Fibroblast of villous mesenchyme (primary cell): ENCODE data around the gene PYY. TPM values are rescaled to one million over a fixed set of nuclear protein-coding genes. Genes with fewer than 3 reads are reported as not detected.
"Not testable (repeated sequence)": the region's sequence is repeated elsewhere in the genome, so short reads cannot be mapped to it uniquely, and the experiment has no call there.

Experiments used
- DNase-seq: peaks from one replicate; pipeline ENCODE4 v3.0.0-alpha.2; 2010; ENCODE audit warnings: low read depth
- H3K4me3 ChIP-seq: 2 replicates; pipeline ENCODE4 v1.5.1; 2011; ENCODE audit warnings: low read depth, mild to moderate bottlenecking, low read length
- CTCF ChIP-seq: IDR thresholded peaks from 2 replicates; pipeline ENCODE4 v1.5.1; 2012; ENCODE audit warnings: low read depth, mild to moderate bottlenecking, low read length; ENCODE audit not compliant: insufficient read depth
- total RNA-seq: library from RNA; depleted of rRNA; stranded (reverse); fragments of >200 nt; gene quantifications from 2 replicates; pipeline ENCODE4 v1.2.3, GENCODE V29; 2012

The PYY gene
- total RNA-seq, 1 donor, result not detected

- no peak overlapping the region for H3K4me3 ChIP-seq
- no peak for DNase-seq
- TF ChIP-seq CTCF, result no peak
Measured at GRCh38 chr17:43979011-43979410, 25.3 kb upstream of the PYY start.

GRCh38 chr17:43978078-43978477 is 24.3 kb upstream of the PYY start:
- no peak for TF ChIP-seq CTCF
- no peak for DNase-seq
- H3K4me3 ChIP-seq, result no peak overlapping the region

- no peak overlapping the region for H3K4me3 ChIP-seq
- TF ChIP-seq CTCF, result no peak
- DNase-seq, result no peak
Measured at GRCh38 chr17:43976963-43977837, 23.5 kb upstream of the PYY start.

- no peak for DNase-seq
- TF ChIP-seq CTCF, result no peak
- H3K4me3 ChIP-seq, result no peak overlapping the region
Measured at GRCh38 chr17:43975898-43976297, 22.2 kb upstream of the PYY start.

- H3K4me3 ChIP-seq, result no peak overlapping the region
- TF ChIP-seq CTCF, result no peak
- DNase-seq, result no peak
Measured at GRCh38 chr17:43974382-43975266, 20.9 kb upstream of the PYY start.

- H3K4me3 ChIP-seq, DNase-seq: not testable (repeated sequence)
Measured at GRCh38 chr17:43972444-43973212, 18.9 kb upstream of the PYY start.

GRCh38 chr17:43971436-43971835 is 17.7 kb upstream of the PYY start:
- not testable (repeated sequence) for DNase-seq, H3K4me3 ChIP-seq
